HL-60 (cell line): ENCODE results near the gene WDR90.

Source experiments
- DNase-seq, 2 experiments: peaks; one replicate each; pipeline ENCODE4 v3.0.0-alpha.2; 2010 to 2020; ENCODE audit warnings: low read depth in 1 of 2, low spot score in 1 of 2
- H3K27ac ChIP-seq: fragments of 250-450 bp; sonication (Bioruptor Pico); replicated peaks from 2 replicates; pipeline ENCODE4 v1.5.1; 2020; ENCODE audit warnings: mild to moderate bottlenecking, moderate library complexity
- H3K27me3 ChIP-seq: fragments of 250-450 bp; sonication (Bioruptor Pico); 2 replicates; pipeline ENCODE4 v1.5.1; 2021; ENCODE audit warnings: mild to moderate bottlenecking, moderate library complexity; ENCODE audit not compliant: insufficient read depth, poor library complexity, severe bottlenecking
- H3K4me3 ChIP-seq: replicated peaks from 2 replicates; pipeline ENCODE4 v1.5.1; 2011; ENCODE audit warnings: mild to moderate bottlenecking, control low read depth, low read length; ENCODE audit not compliant: insufficient read depth
- CTCF ChIP-seq: IDR thresholded peaks from one replicate; pipeline ENCODE4 v1.5.1; 2011; ENCODE audit warnings: low read length, control low read depth, inconsistent platforms; ENCODE audit not compliant: insufficient read depth
- GABPA ChIP-seq: IDR thresholded peaks from 2 replicates; pipeline ENCODE4 v1.6.1; 2012; ENCODE audit warnings: low read depth
- POLR2AphosphoS5 ChIP-seq: IDR thresholded peaks from 2 replicates; pipeline ENCODE4 v1.6.1; 2012; ENCODE audit warnings: low read depth
- SPI1 ChIP-seq: IDR thresholded peaks from 2 replicates; pipeline ENCODE4 v1.6.1; 2012; ENCODE audit warnings: low read depth, mild to moderate bottlenecking, borderline replicate concordance
- TF ChIP-seq, protein P1 (sequence below): IDR thresholded peaks from 2 replicates; pipeline ENCODE4 v1.6.1; 2012; ENCODE audit warnings: low read depth; ENCODE audit not compliant: insufficient replicate concordance

Gene WDR90

DNA sequence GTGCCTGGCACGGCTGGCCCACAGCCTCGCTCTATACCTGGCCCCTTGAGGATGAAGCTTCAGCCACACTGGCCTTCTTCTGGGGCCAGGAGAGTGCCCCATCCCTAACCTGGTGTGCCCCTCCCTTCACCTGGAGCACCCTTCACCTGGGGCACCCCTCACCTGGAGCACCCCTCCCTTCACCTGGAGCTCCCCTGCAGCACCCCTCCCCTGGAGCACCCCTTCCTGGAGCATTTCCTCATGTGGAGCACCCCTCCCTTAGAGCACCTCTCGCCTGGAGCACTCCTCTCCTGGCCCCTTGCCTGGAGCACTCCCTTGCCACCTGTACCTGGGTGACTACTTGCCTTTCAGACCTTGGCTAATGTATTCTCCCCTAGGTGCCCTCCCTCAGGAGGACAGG is 58.9 kb downstream of the WDR90 start:
- TF ChIP-seq SPI1 (no peak), POLR2AphosphoS5 (no peak), GABPA (no peak), CTCF (no peak)
- TF ChIP-seq, protein P1, sequence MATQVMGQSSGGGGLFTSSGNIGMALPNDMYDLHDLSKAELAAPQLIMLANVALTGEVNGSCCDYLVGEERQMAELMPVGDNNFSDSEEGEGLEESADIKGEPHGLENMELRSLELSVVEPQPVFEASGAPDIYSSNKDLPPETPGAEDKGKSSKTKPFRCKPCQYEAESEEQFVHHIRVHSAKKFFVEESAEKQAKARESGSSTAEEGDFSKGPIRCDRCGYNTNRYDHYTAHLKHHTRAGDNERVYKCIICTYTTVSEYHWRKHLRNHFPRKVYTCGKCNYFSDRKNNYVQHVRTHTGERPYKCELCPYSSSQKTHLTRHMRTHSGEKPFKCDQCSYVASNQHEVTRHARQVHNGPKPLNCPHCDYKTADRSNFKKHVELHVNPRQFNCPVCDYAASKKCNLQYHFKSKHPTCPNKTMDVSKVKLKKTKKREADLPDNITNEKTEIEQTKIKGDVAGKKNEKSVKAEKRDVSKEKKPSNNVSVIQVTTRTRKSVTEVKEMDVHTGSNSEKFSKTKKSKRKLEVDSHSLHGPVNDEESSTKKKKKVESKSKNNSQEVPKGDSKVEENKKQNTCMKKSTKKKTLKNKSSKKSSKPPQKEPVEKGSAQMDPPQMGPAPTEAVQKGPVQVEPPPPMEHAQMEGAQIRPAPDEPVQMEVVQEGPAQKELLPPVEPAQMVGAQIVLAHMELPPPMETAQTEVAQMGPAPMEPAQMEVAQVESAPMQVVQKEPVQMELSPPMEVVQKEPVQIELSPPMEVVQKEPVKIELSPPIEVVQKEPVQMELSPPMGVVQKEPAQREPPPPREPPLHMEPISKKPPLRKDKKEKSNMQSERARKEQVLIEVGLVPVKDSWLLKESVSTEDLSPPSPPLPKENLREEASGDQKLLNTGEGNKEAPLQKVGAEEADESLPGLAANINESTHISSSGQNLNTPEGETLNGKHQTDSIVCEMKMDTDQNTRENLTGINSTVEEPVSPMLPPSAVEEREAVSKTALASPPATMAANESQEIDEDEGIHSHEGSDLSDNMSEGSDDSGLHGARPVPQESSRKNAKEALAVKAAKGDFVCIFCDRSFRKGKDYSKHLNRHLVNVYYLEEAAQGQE: no peak
- H3K4me3 ChIP-seq: no peak overlapping the region
- DNase-seq: no peak
- H3K27ac ChIP-seq: no peak overlapping the region
- peaks cover 61% of the 10 kb centered on the region for H3K27me3 ChIP-seq

- TF ChIP-seq GABPA (no peak), CTCF (no peak), SPI1 (no peak)
- H3K27ac ChIP-seq: no peak overlapping the region
- no peak for DNase-seq
- peaks cover 51% of the 10 kb centered on the region for H3K27me3 ChIP-seq
- no peak overlapping the region for H3K4me3 ChIP-seq
Observed at GRCh38 chr16:708959-709358, 59.8 kb downstream of the WDR90 start.

DNA sequence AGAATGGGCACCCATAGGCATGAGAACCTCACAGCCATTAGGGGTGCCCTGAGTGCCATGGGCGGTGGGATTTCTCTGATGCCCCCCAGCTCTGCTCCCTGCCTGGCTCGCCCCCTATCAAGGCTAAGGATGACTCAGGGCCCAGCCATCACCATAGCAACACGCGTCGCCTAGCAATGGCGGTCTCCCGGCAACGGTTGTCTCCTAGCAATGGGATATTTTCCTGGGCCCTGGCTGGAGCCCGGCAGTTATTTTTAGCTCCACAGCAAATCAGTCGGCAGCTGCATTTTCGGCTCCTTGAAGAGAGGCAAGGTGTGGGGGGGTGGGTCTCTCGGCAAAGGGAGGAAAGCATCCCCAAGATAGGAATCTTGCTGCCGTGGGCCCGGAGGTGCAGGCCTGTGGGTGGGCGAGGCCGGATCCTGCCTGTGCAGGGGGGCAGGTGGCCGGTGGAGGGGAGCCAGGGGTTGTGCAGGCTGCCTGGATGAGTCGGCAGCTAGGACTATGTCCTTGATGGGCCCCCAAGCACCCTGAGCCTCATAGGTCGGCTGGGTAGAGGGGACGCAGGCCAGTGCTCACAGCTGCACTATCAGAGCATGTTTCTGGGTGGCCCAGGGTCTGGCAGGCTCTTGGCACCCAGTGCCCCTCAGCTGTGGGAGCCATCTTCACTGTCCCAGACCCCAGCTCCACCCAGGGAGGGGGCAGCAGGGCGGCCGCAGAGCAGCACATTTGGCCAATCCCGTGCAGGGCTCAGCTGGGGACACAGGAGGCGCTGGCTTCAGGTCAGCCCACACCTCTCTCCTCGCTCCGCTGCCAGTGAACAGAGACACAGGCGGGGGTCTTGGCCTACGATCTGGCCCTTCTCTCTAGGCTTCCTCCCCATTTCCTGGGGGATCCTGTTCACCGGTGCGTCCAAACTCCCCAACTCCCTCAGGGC is 60.7 kb downstream of the WDR90 start:
- no peak for DNase-seq
- H3K27me3 ChIP-seq: peaks cover 44% of the 10 kb centered on the region
- H3K4me3 ChIP-seq: no peak overlapping the region
- H3K27ac ChIP-seq: no peak overlapping the region
- TF ChIP-seq, protein P1: no peak
- TF ChIP-seq GABPA (no peak), CTCF (no peak), SPI1 (no peak), POLR2AphosphoS5 (no peak)
